Measurements from ENCODE around the gene PGLYRP4.

PGLYRP4 gene

DNA sequence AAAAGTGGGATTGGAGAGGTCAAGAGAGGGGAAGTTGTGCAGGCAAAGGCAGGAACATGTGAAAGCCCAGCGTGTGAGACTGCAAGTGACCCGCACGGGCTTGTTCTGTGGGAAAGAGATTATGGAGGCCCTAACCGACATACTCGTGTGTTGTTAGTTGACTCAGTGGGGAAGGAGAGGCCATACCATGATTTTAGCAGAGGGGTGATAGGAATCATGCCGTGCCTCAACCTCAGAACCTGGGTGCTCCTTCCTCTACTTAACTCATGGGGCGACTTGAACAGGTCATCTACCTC lies 55.2 kb downstream of the PGLYRP4 start:
- DNase-seq (ENCODE audit: low read depth in 4 of 4, low spot score in 1 of 4) = no peak

DNA sequence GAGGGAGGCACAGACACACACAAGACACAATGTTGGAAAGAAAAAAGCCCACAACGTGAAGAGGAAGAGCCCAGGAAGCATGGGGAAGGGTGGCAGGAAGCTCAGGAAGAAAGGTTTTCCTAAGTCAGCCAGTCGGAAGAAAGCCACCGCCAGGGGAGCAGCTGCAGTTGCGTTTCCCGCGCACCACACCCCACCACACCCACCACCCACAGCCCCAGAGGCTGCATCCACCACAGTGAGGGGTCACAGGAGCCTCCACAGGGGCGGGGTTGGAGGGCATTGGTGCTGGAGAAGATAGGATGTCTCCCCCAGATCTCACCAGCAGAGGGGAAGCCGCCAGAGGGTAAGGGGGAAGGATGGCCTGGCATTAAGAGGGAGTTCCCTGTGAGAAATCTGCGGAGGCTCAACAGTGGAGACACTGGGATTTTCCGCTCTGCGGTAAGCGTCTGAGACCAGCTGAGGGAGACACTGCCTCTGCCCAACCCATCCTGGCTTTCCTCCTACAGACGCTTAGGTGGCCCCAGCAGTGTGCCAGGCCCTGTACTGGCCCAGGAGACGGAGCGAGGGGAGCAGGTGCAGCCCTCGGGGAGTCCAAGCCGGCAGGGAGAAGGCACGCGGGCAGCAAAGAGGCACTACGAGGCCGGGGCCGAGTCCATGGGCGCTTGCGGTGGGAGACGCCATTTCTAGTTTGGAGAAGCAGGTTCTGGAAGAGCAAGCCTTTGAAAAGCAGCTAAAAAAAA lies 55.7 kb downstream of the PGLYRP4 start:
- no peak for DNase-seq (ENCODE audit: low read depth in 4 of 4, low spot score in 1 of 4)

DNA sequence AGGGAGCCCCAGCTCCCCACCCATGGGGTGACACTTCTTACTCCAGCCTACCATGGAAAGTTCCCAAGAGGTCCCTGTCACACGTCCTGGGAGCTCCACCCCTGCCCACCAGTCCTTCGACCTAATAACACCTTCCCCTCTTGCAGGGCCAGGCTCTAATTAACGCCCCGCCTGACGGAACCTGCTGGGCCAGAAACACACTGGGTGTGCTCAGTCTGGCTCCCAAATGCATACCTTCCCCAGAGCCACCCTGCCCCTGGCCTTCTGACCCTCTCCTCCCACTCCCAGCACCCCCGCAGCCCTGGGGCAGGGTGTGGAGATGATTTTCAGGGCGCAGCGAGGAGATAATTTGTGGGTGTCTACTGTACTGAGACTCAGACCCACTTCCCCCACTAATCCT lies 56.5 kb downstream of the PGLYRP4 start:
- no peak for DNase-seq (ENCODE audit: low read depth in 4 of 4, low spot score in 1 of 4)

DNA sequence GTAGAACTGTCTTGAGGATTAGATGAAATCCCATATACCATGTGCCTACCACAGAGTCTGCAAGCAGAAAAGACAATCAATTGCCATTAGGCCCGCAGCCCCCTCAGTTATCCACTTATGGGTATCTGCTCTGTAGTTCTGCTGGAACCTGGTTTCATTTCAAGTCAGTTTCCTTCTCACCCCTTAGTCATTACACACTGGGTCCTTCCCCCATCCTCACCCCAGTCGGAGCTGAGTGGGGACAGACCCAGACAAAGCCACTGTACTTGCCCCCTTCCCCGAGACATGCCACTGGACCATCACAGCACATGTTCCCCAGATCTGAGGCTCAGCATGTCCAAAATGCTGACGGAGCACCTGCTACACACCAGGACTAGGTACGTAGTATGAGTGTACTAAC lies 57.1 kb downstream of the PGLYRP4 start:
- no peak for DNase-seq (ENCODE audit: low read depth in 4 of 4, low spot score in 1 of 4)

- DNase-seq (ENCODE audit: low read depth in 4 of 4, low spot score in 1 of 4) = no peak
Measured at GRCh38 chr1:153288634-153289275, 59.9 kb downstream of the PGLYRP4 start.
